Muscle of arm (tissue), 12 donors: ENCODE measurements around the gene BANF2. TPM values are rescaled to one million over a fixed set of nuclear protein-coding genes. Genes with fewer than 3 reads are reported as not detected.

Experiments used
- DNase-seq: peaks from one replicate; pipeline ENCODE4 v3.0.0-alpha.2; 2013
- polyA plus RNA-seq, 12 donors: library from polyadenylated mRNA; unstranded; fragments of 120-200 nt; gene quantifications; one replicate each; pipeline ENCODE4 v1.2.1, GENCODE V29; 2013; ENCODE audit not compliant: insufficient read length in 12 of 12

BANF2 gene
- polyA plus RNA-seq, 12 donors: not detected

DNA sequence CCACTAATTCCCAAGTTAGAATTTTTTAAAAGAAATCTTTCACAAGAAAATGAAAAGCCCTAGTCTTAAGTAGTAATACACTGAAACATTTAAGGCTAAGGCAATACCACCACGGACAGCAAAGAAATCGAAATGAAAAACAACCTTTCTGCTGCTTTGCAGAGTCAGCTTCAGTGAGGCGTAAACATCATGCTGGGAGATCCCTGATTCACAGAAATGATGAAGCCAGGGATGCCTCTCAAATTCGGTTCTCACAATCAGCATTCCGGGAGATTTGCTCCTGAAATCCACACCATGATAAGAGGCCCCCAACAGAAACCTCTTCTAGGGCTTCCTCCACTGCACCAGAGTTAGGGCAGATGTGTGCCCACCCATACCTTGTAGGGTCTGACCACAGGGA, 36.3 kb upstream of the BANF2 start:
- no peak for DNase-seq

DNA sequence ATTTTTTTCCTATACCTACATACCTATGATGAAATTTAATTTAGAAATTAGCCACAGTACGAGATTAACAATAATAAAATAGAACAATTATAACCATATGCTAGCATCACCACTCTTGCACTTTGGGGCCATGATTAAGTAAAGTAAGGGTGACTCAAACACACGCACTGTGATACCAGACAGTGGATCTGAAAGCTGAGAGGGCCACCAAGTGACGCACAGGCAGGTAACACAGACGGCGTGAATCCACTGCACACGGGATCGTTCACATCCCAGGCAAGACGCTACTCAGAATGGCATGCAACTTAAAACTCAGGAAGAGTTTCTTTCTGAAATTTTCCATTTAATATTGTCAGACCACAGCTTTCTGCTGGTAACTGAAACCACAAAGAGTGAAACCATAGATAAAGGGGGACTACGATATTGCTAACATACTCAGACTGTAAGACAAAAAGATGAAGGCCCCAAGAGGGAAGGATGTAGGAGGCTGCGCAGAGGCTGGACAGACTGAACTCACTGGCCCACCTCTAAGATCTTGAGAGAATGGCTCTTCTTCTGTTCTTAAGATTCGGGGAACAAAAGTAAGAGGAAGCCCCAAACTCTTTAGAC, 35.6 kb upstream of the BANF2 start:
- no peak for DNase-seq

GRCh38 chr20:17665756-17666155, 34.0 kb upstream of the BANF2 start:
- no peak for DNase-seq

- peak; percentile 70 for DNase-seq
Observed at GRCh38 chr20:17666481-17666880, 33.3 kb upstream of the BANF2 start.

- no peak for DNase-seq
Observed at GRCh38 chr20:17667445-17667844, 32.3 kb upstream of the BANF2 start.

GRCh38 chr20:17668432-17668831, 31.3 kb upstream of the BANF2 start:
- DNase-seq: no peak

- no peak for DNase-seq
Observed at GRCh38 chr20:17669306-17669931, 30.3 kb upstream of the BANF2 start.

GRCh38 chr20:17671011-17671410, 28.8 kb upstream of the BANF2 start:
- DNase-seq: no peak

DNA sequence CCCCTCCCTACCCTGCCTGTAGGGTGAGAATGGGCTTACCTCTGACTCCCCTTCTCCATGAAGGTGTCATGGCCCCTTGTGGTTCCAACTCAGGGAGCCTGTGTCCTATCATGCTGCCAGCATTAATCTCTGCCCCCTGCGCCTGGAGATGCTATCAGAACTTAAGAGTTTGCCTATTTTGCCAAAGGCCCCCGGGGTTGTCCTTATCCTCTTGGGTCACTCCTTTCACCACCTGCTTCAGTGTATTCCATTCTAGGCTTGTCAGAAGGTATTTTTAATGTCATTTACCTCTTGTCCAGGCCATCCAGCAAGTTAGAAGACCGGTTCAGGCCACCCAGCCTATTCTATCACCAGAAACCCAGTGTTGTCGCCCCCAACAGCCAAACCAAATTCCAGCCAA, 28.2 kb upstream of the BANF2 start:
- no peak for DNase-seq

DNA sequence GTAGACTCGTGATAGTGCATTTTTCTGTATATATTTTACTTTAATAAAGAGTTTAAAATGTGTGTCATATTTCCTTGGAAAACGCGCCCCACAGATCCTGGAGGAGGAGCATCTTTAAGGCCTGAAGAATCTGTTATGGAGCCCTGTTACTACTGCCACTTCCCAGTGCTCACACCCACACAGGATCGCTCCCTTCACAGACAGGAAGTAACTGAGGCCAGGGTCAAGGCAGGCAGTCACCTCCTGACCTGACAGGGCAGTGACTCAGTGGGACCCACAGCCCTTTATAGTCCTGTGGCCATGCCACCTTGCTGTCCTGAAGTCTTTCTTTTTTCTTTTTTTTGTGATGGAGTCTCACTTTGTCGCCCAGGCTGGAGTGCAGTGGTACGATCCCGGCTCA, 26.7 kb upstream of the BANF2 start:
- DNase-seq: no peak

DNA sequence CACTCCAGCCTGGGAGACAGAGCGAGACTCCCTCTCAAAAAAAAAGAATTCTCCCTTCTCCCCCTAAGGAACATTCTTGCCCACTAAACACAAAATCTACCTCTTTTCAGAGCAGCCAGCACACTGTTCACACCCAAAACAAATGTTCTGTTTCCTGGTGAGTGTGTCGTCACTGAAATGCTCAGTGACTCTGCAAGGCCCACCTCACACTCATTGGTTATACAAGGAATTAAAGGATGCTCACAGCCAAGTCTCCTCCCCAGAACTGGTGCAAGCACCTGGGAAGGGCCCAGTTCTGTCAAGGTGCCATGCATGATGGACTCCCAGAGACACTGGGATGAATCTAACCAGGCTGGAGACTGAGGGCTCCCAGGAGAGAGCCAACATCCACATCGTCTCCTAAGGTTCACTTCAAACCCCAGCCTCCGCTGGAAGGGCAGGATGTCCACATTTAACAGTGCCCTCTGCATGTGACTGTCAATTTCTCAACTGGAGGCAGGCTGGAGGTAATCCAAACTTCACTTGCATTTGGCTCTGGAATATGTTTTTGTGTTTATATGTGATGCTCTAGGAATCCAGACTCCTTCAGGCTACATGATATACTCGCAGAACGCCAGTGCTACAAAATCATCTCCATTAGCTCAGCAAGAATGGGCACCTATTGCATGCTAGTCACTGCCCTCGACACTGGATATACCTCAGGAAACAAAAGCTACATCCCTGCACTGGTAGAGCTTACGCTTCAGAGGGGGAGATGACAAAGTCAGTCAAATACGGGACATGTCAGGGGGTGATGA, 24.8 kb upstream of the BANF2 start:
- DNase-seq: no peak

- DNase-seq: no peak
Observed at GRCh38 chr20:17675519-17676377, 24.0 kb upstream of the BANF2 start.

DNA sequence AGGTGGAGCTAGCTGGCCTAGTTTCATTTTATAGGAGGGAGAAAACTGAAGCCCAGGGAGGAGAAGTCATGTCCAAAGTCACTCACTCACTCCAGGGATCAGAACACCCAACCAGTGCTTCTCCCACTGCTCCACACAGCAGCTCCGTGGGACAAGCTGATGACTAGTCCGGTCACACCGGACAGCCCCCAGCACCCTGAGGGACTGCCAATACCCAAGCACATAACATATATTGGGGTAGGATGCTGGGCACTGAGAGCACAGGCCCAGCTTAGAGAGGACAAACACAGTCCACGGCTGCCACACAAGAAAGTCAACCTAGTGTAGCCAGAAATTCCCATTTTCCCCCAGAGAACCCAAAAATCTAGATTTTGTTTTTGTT, 23.4 kb upstream of the BANF2 start:
- DNase-seq: no peak

DNA sequence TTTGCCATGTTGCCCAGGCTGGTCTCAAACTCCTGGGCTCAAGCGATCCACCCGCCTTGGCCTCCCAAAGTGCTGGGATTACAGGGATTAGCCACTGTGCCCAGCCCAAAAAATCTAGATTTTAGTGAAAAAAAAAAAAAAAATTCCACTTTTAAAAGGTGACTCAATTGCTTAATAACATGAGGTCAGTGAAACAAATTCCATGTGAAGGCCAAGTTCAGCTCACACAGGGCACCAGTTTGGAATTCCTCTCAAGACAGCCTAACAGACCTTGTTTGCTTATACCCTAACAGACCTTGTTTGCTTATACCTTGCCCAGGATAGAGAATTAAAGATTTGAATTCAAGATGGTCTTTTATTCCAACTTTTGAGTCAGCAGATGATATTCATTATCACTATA, 22.8 kb upstream of the BANF2 start:
- no peak for DNase-seq

GRCh38 chr20:17678295-17678694, 21.5 kb upstream of the BANF2 start:
- no peak for DNase-seq

- no peak for DNase-seq
Observed at GRCh38 chr20:17678886-17679285, 20.9 kb upstream of the BANF2 start.

- peak; percentile 43 for DNase-seq
Observed at GRCh38 chr20:17679941-17680835, 19.6 kb upstream of the BANF2 start.

GRCh38 chr20:17680836-17681725, 18.7 kb upstream of the BANF2 start:
- peak; percentile 79 for DNase-seq

DNA sequence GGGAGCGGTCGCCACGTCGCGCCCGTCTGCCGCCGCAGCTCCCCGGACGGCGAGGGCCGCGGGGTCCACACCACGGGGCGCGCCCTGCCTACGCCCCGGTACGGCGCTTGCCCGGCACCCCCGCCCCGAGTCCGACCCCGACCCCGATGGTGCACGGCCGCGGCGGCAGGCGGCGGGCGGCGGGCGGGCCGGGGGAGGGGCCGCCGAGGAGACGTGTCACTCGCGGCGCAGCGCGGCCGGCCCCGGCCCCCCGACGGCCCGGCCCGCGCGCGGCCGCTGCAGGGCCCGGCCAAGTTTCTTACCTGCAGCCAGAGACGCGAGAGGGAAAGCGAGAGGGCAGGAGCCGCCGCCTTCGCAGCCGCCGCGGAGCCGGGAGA, 18.1 kb upstream of the BANF2 start:
- DNase-seq: no peak
